PC-3 (cell line): ENCODE results near the gene TNFSF8.

Source experiments
- CTCF ChIP-seq: fragments of 300-600 bp; sonication (generic); conservative IDR thresholded peaks from 2 replicates; pipeline ENCODE4 v1.5.1; 2017; ENCODE audit warnings: antibody characterized with exemption, low read depth, mild to moderate bottlenecking, low read length
- EZH2 ChIP-seq: fragments of 300-600 bp; sonication (generic); IDR thresholded peaks from one replicate; pipeline ENCODE4 v1.6.1; 2017; ENCODE audit warnings: antibody characterized with exemption, mild to moderate bottlenecking, low read length; ENCODE audit not compliant: unreplicated experiment

DNA sequence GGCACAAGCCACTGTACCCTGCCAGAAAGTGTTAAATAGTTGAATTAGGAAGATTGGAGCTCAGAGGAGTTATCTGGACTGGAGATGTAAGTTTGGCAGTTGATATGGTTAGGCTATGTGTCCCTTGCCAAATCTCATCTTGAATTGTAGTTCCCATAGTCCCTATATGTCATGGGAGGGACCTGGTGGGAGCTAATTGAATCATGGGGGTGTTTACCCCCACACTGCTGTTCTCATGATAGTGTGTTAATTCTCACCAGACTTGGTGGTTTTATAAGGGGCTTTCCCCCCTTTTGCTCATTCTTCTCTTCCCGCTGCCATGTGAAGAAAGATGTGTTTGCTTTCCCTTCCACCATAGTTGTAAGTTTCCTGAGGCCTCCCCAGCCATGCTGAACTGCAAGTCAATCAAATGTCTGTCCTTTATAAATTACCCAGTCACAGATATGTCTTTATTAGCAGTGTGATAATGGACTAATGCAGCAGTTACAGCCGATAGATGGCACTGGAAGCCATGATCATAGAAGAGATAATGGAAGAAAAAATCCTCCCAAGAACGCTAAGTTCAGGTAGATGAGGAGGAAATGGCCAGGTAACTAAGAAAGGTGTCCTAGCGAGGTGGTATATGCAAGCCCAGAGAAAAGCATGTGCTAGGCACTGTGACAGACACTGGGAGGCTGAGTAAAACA lies 51.4 kb downstream of the TNFSF8 start:
- no peak for TF ChIP-seq CTCF
- no peak for TF ChIP-seq EZH2
